ENCODE measurements around the gene ANKH.

- TF ChIP-seq CTCF (IDR thresholded peaks at IDR 0.05) (no peak), EZH2 (IDR thresholded peaks at IDR 0.05) (no peak), EZH2phosphoT487 (IDR thresholded peaks at IDR 0.05) (no peak)
Observed at GRCh38 chr5:14895301-14895700, 23.7 kb upstream of the ANKH start.

Data from neural progenitor cell (in vitro differentiated cells).